NCI-H446 treated with DMSO at 0.1 percent for 48 hours (cell line): ENCODE results near the gene ELMOD1.
"Not testable (repeated sequence)": the region's sequence is repeated elsewhere in the genome, so short reads cannot be mapped to it uniquely, and the experiment has no call there.

Source experiments
- DNase-seq: peaks from one replicate; lab custom pipeline; 2025; lab: John Stamatoyannopoulos, UW

Gene ELMOD1

DNA sequence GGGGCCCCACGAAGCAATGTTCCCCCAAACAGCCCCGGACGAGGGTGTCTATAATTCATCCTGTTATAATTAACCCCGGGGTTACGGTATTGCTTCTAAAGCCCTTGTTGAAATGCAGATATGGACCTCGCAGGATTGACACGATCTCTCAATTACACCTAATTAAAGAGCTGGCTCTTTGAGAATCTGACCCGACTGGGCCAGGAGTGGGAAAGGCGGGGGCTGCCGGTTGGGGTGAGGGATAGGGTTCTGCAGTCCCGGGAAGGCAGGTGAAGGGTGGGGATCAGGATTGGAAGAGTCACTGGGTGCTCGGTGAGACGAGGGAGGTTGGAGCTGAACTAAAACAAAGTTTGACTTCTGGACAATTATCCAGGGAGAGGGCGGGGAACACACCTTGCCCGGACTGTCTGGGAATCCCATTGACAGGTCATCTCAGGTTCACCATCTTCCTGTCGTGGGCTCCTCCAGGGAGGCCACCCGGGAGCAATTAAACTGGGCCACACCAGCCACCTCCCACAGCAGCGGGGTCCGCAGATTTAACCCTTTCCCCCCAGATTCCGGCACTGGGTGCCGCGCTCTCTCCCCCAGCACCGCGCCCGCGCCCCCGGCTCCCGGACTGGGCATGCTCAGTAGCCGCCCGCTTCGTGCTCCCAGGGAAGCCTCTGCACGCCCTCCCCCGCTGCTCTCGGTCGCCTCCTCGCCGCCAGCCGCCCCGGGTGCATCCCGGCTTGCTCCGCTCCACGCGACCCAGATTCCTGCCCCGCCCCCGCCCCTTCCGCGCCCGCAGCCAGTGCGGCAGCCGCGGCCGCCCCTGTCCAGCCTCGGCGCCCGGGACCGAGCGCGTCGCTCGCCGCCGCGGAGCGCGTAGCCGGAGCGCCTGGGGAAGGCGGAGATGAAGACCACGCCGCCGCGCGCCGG is at the start of gene ELMOD1:
ELMOD1 (plus strand) TSS at position 688 of the 918 bp plus-strand sequence. CDS start 27,043 bp downstream, outside the sequence.
- no peak for DNase-seq

DNA sequence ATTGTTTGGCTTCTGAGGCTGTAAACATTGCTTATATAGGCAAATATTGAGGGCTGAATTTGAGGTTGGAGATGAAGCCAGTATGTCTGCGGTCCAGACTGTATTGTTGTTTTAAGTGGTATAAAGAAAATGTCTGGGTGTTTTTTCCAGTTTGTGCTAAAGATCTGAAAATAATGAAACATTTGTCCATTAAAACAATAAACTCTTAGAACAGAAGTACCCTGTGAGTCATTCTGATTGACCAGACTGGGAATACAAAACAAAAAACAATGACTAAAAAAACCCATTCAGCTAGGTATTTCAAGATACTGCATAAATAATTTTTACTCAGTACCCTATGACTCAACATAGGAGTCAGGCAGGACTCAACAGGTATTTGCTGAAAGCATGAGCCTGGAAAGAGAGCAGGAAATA is 45.8 kb upstream of the ELMOD1 start:
- DNase-seq = no peak

DNA sequence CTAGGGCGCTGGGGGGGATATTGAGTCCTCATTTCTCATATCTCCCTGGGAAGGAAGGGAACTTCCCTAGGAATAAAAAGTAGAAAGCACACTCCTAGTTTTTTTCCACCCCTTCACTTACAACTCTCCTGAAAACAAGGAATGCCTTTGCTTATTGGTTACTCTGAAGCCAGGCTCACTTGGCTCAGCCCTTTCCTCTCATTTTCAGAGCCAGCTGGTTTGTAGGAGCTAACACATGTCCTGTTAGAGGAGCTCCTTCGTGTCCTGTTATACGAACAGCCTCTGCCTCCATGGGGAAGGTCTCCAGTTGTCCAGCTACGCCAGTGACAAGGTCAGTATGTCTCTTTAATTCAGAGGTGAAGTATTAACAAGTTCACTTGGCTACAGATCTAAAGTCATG is 43.0 kb upstream of the ELMOD1 start:
- DNase-seq = no peak

DNA sequence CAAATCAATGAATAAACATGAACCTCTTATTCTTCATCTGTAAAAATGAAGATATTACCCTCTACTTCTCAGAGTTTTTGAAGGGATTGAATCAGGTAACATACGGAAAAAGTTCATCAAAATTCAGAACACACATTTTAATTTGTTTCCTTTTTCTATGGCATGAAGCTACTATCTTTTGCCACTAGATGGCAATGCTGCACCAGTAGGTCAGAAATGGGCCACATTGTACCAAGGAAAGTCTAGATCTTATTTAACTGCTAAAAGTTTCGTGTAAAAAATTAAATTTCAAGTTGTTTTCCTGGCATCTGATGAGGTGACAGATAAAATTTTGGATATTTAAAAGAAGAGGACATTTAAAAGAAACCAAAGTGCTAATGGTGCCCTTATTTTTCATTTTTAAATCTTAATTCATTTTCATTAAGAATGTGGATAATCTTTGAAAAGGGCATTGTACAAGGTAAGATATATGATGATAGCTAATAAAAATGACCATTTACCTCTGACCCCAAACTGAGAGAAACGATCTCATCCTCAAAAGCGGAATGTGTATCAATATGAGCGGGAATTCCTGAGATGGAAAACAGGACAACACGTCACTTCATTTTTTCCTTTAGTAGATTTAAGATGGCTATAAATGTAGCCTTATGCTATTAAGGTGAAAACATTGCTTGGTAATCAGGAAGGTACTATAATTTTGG is 41.5 kb upstream of the ELMOD1 start:
- DNase-seq = peak; percentile 8

DNA sequence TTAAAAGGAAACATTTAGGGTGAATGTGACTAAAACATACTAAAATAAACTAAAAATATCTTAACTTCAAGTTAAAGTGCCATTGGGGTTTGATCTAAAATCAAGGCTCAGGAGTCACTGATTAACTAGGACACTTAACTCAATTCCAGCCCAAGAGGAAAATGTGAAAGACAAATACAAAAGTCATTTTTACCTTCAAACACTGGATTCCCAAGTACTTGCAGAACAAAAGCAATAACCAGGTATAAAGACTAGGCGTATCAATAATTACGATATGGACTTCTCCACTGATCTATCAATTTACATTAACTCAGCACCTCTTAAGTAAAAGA is 41.0 kb upstream of the ELMOD1 start:
- DNase-seq = no peak

DNA sequence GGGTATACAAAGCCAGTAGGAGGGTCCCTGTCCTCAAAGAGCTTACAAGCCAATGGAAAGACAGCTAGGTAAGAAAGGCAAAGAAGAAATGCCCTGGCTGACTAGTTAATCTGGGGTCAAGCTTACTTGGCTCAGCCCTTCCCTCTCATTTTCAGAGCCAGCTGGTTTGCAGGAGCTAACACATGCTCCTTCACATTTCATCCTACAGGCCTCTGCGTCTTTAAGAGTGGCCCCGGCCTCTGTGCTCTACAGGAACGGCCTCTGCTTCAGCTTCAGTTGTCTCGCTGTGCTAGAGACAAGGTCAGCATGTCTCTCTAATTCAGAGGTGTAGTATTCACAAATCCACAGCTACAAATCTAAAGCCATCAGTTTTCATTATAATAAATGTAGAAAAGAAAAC is 40.6 kb upstream of the ELMOD1 start:
- DNase-seq = no peak

DNA sequence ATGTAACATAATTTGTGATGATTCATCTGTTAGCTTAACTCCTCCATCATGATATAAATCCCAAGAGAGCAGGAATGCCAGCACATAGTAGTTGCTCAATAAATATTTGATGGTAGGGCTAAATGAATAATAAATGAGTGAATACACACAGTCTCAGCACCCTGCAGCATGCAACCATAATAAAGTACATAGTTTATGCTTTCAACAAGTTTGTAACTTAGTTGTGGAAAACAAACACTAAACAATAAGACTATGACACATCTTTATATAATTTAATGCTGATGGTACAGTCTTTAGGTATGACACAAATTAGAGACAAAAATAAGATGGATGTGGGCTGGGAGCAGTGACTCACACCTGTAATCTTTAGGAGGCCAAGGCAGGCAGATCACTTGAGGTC is 29.3 kb upstream of the ELMOD1 start:
- DNase-seq = no peak

DNA sequence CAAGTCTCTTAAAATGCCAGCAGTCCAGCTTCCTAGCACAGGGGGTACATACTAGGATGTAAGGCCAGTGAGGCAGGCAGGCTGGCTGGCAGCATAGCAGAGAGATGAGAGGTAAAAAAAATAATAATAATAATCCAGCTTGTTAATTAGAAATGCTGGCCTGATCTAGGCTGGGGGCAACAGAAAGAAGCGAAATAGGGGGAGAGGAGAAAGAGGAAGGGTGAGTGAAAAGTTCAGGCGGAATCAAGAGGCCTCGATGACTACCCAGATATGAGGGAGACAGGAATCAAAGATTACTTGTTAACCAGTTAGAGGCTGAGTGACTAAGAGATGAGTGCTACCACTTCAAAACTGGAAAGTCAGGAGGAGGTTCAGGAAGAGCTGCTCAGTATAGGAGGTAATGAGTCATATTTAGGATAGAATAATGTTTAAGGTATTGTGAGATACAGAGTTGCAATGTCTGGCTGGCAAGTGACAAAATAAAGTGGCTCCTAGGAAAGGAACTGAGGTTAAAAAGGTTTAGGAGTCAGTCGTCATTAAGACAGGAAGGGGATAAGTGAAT is 28.2 kb upstream of the ELMOD1 start:
- no peak for DNase-seq

DNA sequence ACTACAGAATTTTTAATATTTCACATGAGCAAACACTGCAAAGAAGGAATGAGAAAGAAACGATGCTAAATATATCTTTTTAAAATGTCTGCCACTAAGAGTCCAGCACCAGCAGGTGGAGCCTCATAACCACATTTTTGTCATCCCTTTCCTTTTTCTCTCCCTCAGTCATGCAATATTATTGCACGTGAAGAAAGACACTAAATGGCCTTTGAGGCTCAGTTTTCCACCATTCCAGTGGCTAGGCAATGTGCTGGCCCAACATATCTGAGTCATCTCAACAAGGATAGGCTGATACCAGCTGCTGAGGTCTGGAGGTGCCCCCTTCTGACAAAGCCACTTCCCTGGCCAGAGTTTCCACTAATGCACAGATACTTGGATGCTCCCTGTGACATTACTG is 27.2 kb upstream of the ELMOD1 start:
- peak; percentile 55 for DNase-seq

DNA sequence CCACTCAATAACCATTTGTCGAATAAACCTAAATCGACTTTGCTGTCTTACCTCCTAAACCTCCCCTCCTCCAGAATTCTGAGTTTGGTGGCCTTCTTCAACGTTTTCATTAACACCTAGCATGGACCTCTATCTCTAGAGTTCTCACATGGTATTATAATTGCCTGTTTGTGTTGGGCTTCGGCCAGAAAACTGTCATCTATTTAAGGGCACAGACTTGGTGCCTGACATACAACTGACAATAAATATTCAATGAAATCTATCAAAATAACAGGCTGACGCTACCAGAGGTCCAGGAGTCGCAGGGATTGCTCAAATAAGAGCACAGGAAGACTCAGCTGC is 26.1 kb upstream of the ELMOD1 start:
- no peak for DNase-seq

DNA sequence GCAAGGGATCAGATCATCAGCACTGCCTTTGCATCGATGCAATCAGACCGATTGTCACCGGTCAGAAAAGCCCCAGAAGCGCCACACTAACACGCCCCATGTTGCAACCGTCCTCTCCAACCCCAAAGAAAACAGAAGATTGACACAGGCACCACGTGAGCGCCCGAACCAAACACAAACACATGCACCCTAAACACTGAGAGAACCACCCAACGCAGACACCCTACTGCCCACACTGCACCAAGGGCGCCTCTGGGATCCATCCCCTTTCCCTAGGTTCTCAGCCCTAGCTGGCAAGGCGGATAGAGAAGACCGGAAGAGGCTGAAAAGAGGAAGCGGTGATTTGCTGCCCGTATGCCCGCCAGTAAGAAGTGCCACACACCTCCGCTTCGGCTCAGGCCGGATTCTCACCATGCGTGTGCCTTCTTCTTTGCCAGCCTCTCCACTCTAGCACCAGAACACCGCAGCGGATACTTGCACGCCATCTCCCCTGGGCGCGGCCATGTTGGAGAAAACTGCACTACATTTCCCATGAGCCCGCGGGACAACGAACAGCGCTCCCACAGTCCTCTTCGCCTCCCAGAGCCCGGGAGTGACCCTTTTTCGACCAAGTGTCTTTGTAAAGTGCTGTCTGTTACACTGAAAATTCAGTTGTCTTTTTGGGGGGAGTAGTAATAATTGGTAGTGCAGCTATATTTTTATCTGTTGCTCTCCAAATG is 25.6 kb upstream of the ELMOD1 start, which contains the start of gene ALKBH8:
ALKBH8 (minus strand) TSS at position 517 of the 719 bp plus-strand sequence. CDS start 4,842 bp downstream, outside the sequence.
- peak; percentile 46 for DNase-seq

DNA sequence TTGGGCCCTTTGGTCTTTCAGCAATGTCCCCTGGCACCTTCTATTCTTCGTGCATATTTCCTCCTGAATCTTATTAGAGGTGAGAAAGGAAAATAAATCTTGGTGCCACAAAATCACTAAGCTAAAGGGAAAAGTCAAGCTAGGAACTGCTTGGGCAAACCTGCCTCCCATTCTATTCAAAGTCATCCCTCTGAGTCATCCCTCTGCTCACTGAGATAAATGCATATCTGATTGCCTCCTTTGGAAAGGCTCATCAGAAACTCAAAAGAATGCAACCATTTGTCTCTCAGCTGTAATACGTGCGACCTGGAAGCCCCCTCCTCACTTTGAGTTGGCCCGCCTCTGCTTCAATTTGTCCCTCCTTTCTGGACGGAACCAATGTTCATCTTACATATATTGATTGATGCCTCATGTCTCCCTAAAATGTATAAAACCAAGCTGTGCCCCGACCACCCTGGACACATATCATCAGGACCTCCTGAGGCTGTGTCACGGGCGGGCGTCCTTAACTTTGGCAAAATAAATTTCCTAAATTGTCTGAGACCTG is 24.9 kb upstream of the ELMOD1 start:
- not testable (repeated sequence) for DNase-seq

DNA sequence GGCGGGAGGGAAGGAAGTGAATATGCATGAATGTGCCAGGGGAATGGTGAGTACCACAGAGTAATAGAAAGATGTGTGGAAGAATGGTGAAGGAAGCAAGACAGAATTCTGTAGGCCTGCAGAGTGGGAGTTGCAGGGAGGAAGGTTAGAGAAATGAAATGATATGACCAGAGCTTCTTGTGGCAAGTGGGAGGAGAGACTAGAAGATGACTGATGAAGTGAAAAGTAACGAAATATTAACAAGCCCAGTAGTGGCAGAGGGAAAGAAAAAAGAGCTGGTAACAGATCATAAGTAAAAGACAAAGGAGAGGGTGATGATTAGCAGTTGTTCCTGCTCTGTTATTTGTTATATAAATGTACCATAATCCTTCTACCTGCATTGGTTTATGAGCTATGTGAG is 24.4 kb upstream of the ELMOD1 start:
- no peak for DNase-seq

DNA sequence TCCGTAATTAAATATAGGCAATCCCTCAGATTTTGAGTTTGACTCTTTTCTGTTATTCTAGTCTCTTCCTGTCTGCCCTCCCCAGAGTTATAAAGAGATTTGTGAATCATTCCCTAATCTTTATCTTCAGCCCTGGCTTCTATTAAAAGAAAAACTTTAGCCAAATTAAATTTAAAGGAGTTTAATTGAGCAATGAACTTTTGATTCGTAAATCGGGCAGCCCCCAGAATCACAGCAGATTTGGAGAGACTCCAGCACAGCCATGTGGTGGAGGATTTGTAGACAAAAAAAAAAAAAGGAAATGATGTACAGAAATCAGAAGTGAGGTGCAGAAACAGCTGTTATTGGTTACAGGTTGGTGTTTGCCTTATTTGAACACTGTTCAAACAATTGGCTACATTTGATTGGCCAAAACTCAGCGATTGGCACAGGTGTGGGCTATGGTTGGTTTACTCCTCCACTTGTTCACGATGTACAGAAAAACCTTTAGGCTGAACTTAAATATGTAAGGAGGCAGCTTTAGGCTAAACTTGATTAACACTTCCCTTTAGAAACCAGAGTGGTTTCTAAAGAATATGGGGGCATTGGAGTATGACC is 23.1 kb upstream of the ELMOD1 start:
- no peak for DNase-seq

DNA sequence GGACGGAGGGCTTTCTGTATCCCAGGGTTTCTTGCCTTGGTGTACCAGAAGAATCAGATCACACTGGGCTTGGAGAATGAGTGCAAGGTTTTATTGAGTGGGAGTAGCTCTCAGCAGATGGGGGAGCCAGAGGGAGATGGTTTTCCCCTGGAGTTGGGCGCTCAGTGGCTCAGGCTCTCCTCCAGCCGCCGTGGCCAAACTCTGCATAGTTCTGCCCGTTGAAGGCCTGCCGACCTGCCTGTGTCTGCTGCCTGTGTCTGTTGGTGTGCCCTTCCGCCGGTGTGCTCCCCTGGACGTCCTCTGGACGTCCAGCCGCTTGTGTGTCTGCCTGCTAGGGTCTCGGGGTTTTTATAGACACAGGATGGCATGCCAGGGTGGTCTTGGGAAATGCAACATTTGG is 20.9 kb upstream of the ELMOD1 start:
- no peak for DNase-seq

DNA sequence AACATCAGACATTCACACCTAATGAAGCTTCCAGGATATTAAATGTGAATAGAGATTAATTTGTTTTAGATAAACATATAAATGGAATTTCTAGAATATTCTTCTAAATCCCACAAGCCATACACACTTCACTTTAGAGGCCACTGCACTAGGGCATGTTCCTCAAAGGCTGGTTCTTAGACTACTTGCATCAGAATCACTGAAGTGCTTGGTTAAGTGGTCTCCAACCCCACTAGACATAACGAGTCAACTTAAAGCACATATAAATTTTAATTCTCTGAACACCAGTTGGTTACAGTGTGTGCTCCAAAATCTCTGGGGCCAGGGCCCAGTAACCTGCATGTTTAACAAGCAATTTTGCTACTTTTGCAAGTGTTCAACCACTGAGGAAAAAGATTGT is 17.5 kb upstream of the ELMOD1 start:
- DNase-seq = no peak

DNA sequence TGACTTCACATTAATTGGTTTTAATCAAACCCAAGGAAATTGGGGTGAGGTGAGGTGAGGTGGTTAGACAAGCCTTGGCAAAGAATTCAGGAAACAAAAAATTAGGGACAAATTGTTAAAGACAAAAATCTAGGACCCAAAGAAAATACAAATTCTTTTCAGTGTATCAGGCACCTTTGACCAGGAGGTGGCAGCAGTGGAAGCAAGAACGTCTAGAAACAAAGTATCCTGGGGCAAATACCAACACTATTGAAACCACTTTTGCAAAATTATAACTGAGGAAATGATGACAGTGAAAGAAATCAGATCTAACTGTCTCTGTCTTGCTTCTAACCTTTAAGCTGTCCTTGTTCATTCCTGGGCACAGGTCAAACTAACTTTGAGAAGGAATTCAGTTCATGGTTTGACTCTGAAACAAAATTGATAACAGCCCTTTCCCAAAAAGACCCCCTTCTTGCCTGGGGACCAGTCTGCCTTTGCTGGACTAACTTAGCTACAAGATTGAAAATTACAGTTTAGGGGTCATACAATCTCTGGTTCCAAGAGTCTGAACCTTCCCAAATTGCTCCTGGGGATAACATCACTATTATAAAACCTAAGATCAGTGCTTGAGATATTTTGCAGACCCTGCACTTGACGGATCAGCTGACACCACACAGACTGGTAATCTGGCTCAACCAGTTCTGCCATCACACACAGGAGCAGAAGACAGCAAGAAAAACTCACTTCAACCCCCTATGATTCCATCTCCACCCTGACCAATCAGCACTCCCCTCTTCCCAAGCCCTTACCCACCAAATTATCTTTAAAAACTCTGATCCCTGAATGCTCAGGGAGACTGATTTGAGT is 14.2 kb upstream of the ELMOD1 start:
- peak; percentile 12 for DNase-seq

DNA sequence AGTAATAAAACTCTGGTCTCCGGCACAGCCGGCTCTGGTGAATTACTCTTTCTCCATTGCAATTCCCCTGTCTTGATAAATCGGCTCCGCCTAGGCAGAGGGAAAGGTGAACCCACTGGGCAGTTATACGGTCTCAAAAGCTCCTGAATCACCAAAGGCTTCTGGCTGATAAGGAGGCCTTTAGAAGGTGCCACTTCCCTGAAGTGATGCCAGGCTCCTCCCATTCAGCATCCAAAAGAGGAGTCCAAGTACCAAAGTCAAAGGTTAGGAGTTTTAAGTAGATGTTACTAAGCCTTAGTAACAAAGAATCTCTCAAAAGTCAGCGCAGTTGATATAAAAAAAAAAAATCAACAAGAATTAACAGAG is 13.6 kb upstream of the ELMOD1 start:
- DNase-seq = no peak

DNA sequence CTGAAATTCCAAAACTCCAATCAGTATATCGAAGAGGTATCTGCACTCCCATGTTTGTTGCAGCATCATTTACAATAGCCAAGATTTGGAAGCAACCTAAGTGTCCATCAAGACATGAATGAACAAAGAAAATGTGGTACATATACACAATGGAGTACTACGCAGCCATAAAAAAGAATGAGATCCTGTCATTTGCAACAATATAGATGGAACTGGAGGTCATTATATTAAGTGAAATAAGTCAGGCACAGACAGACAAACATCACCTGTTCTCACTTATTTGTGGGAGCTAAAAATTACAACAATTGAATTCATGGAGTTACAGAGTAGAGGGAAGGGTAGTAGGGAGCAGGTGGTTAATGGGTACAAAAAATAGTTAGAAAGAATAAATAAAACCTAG is 11.8 kb upstream of the ELMOD1 start:
- DNase-seq = not testable (repeated sequence)

DNA sequence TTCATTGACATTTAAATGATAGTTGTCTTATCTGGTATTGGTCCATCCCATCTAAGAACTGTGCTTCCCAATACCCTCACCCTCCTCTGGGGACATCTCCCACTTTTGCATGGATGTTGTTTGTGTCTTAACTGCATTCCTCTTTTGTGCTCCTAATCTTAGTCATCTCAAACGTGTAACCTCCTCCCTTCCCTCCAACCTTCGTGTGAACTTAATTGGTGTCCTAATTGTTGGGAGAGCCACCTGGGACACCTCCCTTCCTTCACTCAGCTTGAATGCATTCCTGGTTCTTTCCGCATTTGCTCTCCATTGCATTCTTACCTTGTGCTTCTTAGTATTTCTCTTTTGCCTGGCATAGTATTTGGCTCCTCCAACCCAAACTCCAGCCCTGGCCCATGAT is 9.8 kb upstream of the ELMOD1 start:
- DNase-seq = no peak
